ENCODE data around the gene OGDH. TPM values are rescaled to one million over a fixed set of nuclear protein-coding genes. Genes with fewer than 3 reads are reported as not detected.

The OGDH gene
- total RNA-seq, 1 experiment from 2014 or later = 69.1 TPM

DNA sequence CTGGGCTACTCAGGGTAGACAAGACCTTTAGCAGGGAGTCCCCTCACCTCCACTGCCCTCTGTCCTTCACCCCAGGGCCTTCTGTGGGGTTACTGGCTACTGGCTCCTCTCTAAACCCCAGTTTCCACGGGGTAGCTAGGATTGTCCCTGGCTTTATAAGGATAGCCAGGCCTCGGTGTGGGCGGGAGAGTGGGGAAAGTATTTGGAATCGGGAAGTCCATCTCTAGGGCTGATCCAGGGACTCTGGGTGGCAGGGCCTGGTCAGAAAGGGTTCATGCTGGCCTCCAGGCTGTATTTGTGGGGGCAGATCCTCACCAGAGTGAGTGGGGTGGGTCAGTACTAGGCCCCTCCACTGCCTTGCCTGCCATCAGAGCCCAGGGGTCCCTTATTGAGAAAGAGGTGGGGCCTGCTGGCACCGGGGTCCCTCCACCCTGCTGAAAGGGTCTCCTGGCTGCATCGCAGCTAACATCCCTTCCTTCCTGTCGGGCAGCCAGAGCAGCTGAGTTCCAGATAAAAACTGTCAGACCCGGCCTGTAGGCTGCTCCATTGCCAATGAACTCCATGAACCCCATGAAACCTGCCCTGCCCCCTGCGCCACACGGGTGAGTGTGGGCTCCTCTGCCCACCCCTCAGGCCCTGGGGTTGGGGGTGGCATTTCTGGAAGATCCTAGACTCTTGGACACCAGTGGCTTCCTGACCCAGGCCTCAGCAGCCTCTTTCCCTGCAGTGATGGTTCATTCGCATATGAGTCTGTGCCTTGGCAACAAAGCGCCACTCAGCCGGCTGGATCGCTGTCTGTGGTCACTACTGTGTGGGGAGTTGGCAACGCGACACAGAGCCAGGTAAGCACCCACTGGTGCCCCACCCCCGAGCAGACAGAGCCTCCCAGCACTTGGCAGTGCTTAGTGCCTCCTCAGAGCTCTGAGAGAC is 149.5 kb downstream of the OGDH start:
- no peak overlapping the region for H3K9ac ChIP-seq (ENCODE audit: low read length)
- no peak overlapping the region for H3K4me3 ChIP-seq (replicated peaks in 1 of 2; ENCODE audit: low read depth in 1 of 2, low read length in 2 of 2)
- no peak overlapping the region for H3K4me2 ChIP-seq (ENCODE audit: low read length)
- ChIA-PET RAD21 (ENCODE audit: low non-redundant PET in 1 of 2, low total read pairs in 2 of 2, uncharacterized antibody in 2 of 2, unreplicated experiment in 2 of 2) (no interaction called here), CTCF (no interaction called here), POLR2A (no interaction called here)
- H2AFZ ChIP-seq (ENCODE audit: low read depth, low read length, poor library complexity, severe bottlenecking) = no peak overlapping the region
- TF ChIP-seq, protein P1, sequence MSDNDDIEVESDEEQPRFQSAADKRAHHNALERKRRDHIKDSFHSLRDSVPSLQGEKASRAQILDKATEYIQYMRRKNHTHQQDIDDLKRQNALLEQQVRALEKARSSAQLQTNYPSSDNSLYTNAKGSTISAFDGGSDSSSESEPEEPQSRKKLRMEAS (IDR thresholded peaks at IDR 0.05) = no peak
- TF ChIP-seq SP1 (IDR thresholded peaks at IDR 0.05; ENCODE audit: low read depth) (no peak), CBX3 (IDR thresholded peaks at IDR 0.05; ENCODE audit: low read depth) (no peak), EZH2 (IDR thresholded peaks at IDR 0.05) (no peak), POLR2A (IDR thresholded peaks at IDR 0.05; ENCODE audit: borderline replicate concordance, extremely low read depth, insufficient read depth, insufficient read length) (no peak), FOSL1 (IDR thresholded peaks at IDR 0.05; ENCODE audit: low read depth) (no peak), JUND (IDR thresholded peaks at IDR 0.05) (no peak), RAD21 (IDR thresholded peaks at IDR 0.05; ENCODE audit: low read depth) (no peak)
- DNase-seq (ENCODE audit: low read depth, low spot score) (no peak), ATAC-seq (no peak)
- H4K20me1 ChIP-seq (ENCODE audit: insufficient read depth) = no peaks in the 10 kb centered on the region
- peaks cover 39% of the 10 kb centered on the region for H3K79me2 ChIP-seq (ENCODE audit: insufficient read depth, low read length)
- no peaks in the 10 kb centered on the region for H3K9me2 ChIP-seq (ENCODE audit: insufficient read depth)
- intact Hi-C loops (cut with micrococcal nuclease) = no loop called here
- no peak overlapping the region for H3K27ac ChIP-seq (ENCODE audit: low read depth, low read length)
- H3K4me1 ChIP-seq (ENCODE audit: control insufficient read depth in 1 of 2, insufficient read depth in 2 of 2, low read length in 2 of 2) = peaks cover 6 to 17% of the 10 kb centered on the region in 2 experiments
- no peaks in the 10 kb centered on the region for H3K27me3 ChIP-seq (ENCODE audit: insufficient read depth, low read length)
- peaks cover 3 to 10% of the 10 kb centered on the region in 2 experiments; a peak in 2 of 4 replicates for H3K36me3 ChIP-seq (ENCODE audit: control insufficient read depth in 1 of 2, insufficient read depth in 2 of 2, low read length in 2 of 2)
- H3K9me3 ChIP-seq (ENCODE audit: control insufficient read depth in 1 of 2, insufficient read depth in 1 of 2, low read depth in 1 of 2, low read length in 2 of 2) = no peaks in the 10 kb centered on the region
- BruUV-seq (replicated peaks) = no TSS peak

DNA sequence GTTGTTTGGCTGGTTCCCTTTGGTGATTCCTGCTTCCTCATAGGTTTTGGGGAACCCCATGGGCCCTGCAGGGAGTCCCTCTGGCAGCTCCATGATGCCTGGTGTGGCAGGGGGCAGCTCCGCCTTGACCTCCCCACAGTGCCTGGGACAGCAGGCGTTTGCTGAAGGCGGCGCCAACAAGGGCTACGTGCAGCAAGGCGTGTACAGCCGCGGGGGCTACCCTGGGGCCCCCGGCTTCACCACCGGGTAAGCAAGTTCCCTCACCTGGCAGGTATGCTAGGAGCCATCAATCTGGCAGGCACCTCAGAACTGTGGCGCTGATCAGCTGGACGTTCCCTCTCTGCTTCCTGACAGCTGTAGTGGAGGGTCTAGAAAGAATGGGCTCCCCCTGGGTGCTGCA is 150.5 kb downstream of the OGDH start:
- no peak overlapping the region for H2AFZ ChIP-seq (ENCODE audit: low read depth, low read length, poor library complexity, severe bottlenecking)
- CTCF ChIA-PET = no interaction called here
- no peaks in the 10 kb centered on the region for H4K20me1 ChIP-seq (ENCODE audit: insufficient read depth)
- H3K79me2 ChIP-seq (ENCODE audit: insufficient read depth, low read length) = peaks cover 30% of the 10 kb centered on the region
- H3K9me3 ChIP-seq (ENCODE audit: control insufficient read depth in 1 of 2, insufficient read depth in 1 of 2, low read depth in 1 of 2, low read length in 2 of 2) = no peaks in the 10 kb centered on the region
- peaks cover 3 to 8% of the 10 kb centered on the region in 2 experiments; a peak in 2 of 4 replicates for H3K36me3 ChIP-seq (ENCODE audit: control insufficient read depth in 1 of 2, insufficient read depth in 2 of 2, low read length in 2 of 2)
- no TSS peak for BruUV-seq (replicated peaks)
- TF ChIP-seq SRF (IDR thresholded peaks at IDR 0.05; ENCODE audit: low read depth) (no peak), EZH2phosphoT487 (IDR thresholded peaks at IDR 0.05; ENCODE audit: borderline replicate concordance) (no peak), YY1 (IDR thresholded peaks at IDR 0.05; ENCODE audit: extremely low read depth, insufficient replicate concordance, low read depth, low read length) (no peak)
- RAD21 ChIA-PET (ENCODE audit: low non-redundant PET in 1 of 2, low total read pairs in 2 of 2, uncharacterized antibody in 2 of 2, unreplicated experiment in 2 of 2) = interaction anchor here in 1 of 2 experiments (0.7 kb wide), 1 partner anchor 70 kb away, joined by 3 read pairs; no protein-coding TSS in a partner anchor
- peaks cover 6 to 22% of the 10 kb centered on the region in 2 experiments for H3K4me1 ChIP-seq (ENCODE audit: control insufficient read depth in 1 of 2, insufficient read depth in 2 of 2, low read length in 2 of 2)
- H3K27me3 ChIP-seq (ENCODE audit: insufficient read depth, low read length) = no peaks in the 10 kb centered on the region
- H3K4me2 ChIP-seq (ENCODE audit: low read length) = no peak overlapping the region
- intact Hi-C loops (cut with micrococcal nuclease) = no loop called here
- H3K9me2 ChIP-seq (ENCODE audit: insufficient read depth) = no peaks in the 10 kb centered on the region
- POLR2A ChIA-PET = no interaction called here
- H3K9ac ChIP-seq (ENCODE audit: low read length) = no peak overlapping the region
- ATAC-seq (no peak), DNase-seq (ENCODE audit: low read depth, low spot score) (no peak)
- H3K4me3 ChIP-seq (replicated peaks in 1 of 2; ENCODE audit: low read depth in 1 of 2, low read length in 2 of 2) = no peak overlapping the region
- H3K27ac ChIP-seq (ENCODE audit: low read depth, low read length) = no peak overlapping the region

Data from HCT116 (cell line).